MCF 10A (cell line): Measurements from ENCODE around the gene PCSK1. TPM values are rescaled to one million over a fixed set of nuclear protein-coding genes. Genes with fewer than 3 reads are reported as not detected.

Source experiments
- BruUV-seq: library from RNA; stranded (reverse); fragments of 400-500 nt; replicated peaks from 2 replicates; lab custom pipeline; 2021; lab: Mats Ljungman, UMichigan
- CTCF ChIA-PET: fragments of 300-600 bp; sonication (Branson Sonifier 250); formaldehyde crosslinking; extraction: SDS; loops from one replicate; lab custom pipeline; 2021; ENCODE audit warnings: antibody characterized with exemption, inconsistent platforms; lab: Yijun Ruan, JAX
- POLR2A ChIA-PET: fragments of 300-600, 350-650 bp; sonication (Branson Sonifier 250); formaldehyde crosslinking; extraction: SDS; loops from one replicate; lab custom pipeline; 2020; ENCODE audit warnings: antibody characterized with exemption, inconsistent platforms; lab: Yijun Ruan, JAX
- DNase-seq: peaks from one replicate; pipeline ENCODE4 v3.0.0-alpha.2; 2018; ENCODE audit not compliant: unreplicated experiment
- H3K27ac Mint-ChIP-seq: one replicate; pipeline ENCODE4 v1.8.0; 2022; ENCODE audit warnings: mild to moderate bottlenecking, low read depth, mixed read lengths; ENCODE audit not compliant: unreplicated experiment
- H3K27me3 Mint-ChIP-seq: one replicate; pipeline ENCODE4 v1.8.0; 2022; ENCODE audit warnings: mixed read lengths; ENCODE audit not compliant: insufficient read depth, unreplicated experiment
- H3K36me3 Mint-ChIP-seq: one replicate; pipeline ENCODE4 v1.8.0; 2022; ENCODE audit warnings: mild to moderate bottlenecking, moderate library complexity, mixed read lengths; ENCODE audit not compliant: insufficient read depth, unreplicated experiment
- H3K4me1 Mint-ChIP-seq: one replicate; pipeline ENCODE4 v1.8.0; 2022; ENCODE audit warnings: mixed read lengths; ENCODE audit not compliant: insufficient read depth, unreplicated experiment
- H3K4me3 Mint-ChIP-seq: one replicate; pipeline ENCODE4 v1.8.0; 2022; ENCODE audit warnings: mild to moderate bottlenecking, moderate library complexity, mixed read lengths; ENCODE audit not compliant: unreplicated experiment
- H3K9me3 Mint-ChIP-seq: one replicate; pipeline ENCODE4 v1.8.0; 2022; ENCODE audit warnings: mixed read lengths; ENCODE audit not compliant: unreplicated experiment
- intact Hi-C: fragments of 100-400 bp; cut with micrococcal nuclease; formaldehyde crosslinking; loops from 2 replicates; pipeline ENCODE4 v1.14.1; 2022
- total RNA-seq: library from RNA; stranded (reverse); gene quantifications from 2 replicates; pipeline ENCODE4 v1.2.3, GENCODE V29; 2022
- TF ChIP-seq, protein P1 (sequence below): fragments of 200-600 bp; IDR thresholded peaks from one replicate; pipeline ENCODE4 v1.8.0; 2022; ENCODE audit warnings: antibody characterized with exemption, mild to moderate bottlenecking; ENCODE audit not compliant: unreplicated experiment

PCSK1 gene
- total RNA-seq, 1 experiment from 2014 or later: 2.8 TPM

GRCh38 chr5:96387616-96388015, 45.4 kb downstream of the PCSK1 start:
- intact Hi-C loops: no loop called here
- Mint-ChIP-seq H3K4me3 (no peak overlapping the region), H3K27me3 (no peaks in the 10 kb centered on the region), H3K4me1 (peaks cover 30% of the 10 kb centered on the region), H3K36me3 (no peaks in the 10 kb centered on the region), H3K9me3 (no peaks in the 10 kb centered on the region), H3K27ac (no peak overlapping the region)
- TF ChIP-seq, protein P1, sequence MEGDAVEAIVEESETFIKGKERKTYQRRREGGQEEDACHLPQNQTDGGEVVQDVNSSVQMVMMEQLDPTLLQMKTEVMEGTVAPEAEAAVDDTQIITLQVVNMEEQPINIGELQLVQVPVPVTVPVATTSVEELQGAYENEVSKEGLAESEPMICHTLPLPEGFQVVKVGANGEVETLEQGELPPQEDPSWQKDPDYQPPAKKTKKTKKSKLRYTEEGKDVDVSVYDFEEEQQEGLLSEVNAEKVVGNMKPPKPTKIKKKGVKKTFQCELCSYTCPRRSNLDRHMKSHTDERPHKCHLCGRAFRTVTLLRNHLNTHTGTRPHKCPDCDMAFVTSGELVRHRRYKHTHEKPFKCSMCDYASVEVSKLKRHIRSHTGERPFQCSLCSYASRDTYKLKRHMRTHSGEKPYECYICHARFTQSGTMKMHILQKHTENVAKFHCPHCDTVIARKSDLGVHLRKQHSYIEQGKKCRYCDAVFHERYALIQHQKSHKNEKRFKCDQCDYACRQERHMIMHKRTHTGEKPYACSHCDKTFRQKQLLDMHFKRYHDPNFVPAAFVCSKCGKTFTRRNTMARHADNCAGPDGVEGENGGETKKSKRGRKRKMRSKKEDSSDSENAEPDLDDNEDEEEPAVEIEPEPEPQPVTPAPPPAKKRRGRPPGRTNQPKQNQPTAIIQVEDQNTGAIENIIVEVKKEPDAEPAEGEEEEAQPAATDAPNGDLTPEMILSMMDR: no peak
- BruUV-seq: no TSS peak
- POLR2A ChIA-PET: interaction anchor here (2.8 kb wide), 1 partner anchor 19 kb away, joined by 15 read pairs; no protein-coding TSS in a partner anchor
- DNase-seq: no peak
- CTCF ChIA-PET: no interaction called here

GRCh38 chr5:96385538-96385937, 47.5 kb downstream of the PCSK1 start:
- Mint-ChIP-seq H3K9me3 (no peaks in the 10 kb centered on the region), H3K27me3 (no peaks in the 10 kb centered on the region), H3K36me3 (no peaks in the 10 kb centered on the region), H3K4me1 (peaks cover 30% of the 10 kb centered on the region), H3K4me3 (no peak overlapping the region), H3K27ac (no peak overlapping the region)
- TF ChIP-seq, protein P1: no peak
- ChIA-PET POLR2A (interaction anchor here (0.7 to 1.1 kb wide), 3 partner anchors 14 to 228 kb away, joined by 3 to 4 read pairs (median 3); no protein-coding TSS in a partner anchor), CTCF (interaction anchor here (0.6 kb wide), 2 partner anchors 138 to 207 kb away, joined by 3 read pairs; no protein-coding TSS in a partner anchor)
- no peak for DNase-seq
- intact Hi-C loops: no loop called here
- no TSS peak for BruUV-seq

DNA sequence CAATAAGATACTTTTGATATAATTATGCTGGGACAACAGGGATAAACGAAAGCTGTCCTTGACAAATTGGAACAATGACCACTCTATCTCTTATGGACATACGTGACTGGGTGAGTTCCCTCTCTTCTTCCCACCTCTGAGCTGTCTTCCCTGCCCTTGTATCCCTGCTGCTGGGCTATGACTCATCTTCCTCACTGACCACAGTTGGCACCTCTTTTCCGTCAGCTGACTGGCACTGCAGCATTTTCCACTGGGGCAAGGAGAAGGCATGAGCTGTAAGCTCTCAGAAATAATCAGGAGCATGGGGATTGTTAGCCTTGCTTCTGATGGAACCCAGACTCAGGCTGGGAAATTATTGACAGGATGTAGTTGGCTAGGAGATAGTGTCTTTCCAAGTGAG, 48.7 kb downstream of the PCSK1 start:
- no peak overlapping the region for H3K27ac Mint-ChIP-seq
- H3K36me3 Mint-ChIP-seq: no peaks in the 10 kb centered on the region
- POLR2A ChIA-PET: interaction anchor here (0.6 to 2.1 kb wide), 6 partner anchors 17 to 535 kb away, joined by 3 to 19 read pairs (median 3); no protein-coding TSS in a partner anchor
- DNase-seq: peak; percentile 93
- no TSS peak for BruUV-seq
- no peak overlapping the region for H3K4me3 Mint-ChIP-seq
- H3K27me3 Mint-ChIP-seq: no peaks in the 10 kb centered on the region
- peaks cover 30% of the 10 kb centered on the region for H3K4me1 Mint-ChIP-seq
- no peaks in the 10 kb centered on the region for H3K9me3 Mint-ChIP-seq
- TF ChIP-seq, protein P1: no peak
- CTCF ChIA-PET: interaction anchor here (0.6 to 2.0 kb wide), 6 partner anchors 13 to 303 kb away, joined by 3 to 5 read pairs (median 4); no protein-coding TSS in a partner anchor
- intact Hi-C loops: loop anchor here (1.0 kb wide), 1 partner anchor 24 kb away; no protein-coding TSS in a partner anchor

DNA sequence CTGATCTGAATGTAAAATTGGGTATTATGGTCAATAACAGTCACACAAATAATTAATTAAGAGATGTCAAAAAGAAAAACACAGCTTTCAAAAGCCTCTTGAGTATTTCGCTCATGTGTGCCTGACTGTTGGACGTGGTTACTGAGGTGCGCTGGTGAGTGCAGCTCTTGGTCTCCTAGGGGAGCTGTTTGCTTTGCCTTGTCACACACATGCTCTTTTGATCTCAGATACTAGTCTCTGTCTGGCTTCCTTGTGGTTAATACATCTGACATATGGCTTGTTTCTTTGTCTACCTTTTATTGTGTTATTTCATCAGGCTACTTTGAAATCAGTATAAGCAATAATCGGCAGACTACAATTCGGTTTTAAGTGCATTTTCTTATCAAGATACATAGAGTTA, 51.5 kb downstream of the PCSK1 start:
- TF ChIP-seq, protein P1: no peak
- no TSS peak for BruUV-seq
- Mint-ChIP-seq H3K4me3 (no peak overlapping the region), H3K36me3 (no peaks in the 10 kb centered on the region), H3K9me3 (no peaks in the 10 kb centered on the region), H3K4me1 (peaks cover 18% of the 10 kb centered on the region), H3K27me3 (no peaks in the 10 kb centered on the region), H3K27ac (no peak overlapping the region)
- ChIA-PET CTCF (interaction anchor here (1.6 kb wide), 1 partner anchor 220 kb away, joined by 9 read pairs; no protein-coding TSS in a partner anchor), POLR2A (interaction anchor here (1.5 kb wide), 1 partner anchor 191 kb away, joined by 3 read pairs; no protein-coding TSS in a partner anchor)
- intact Hi-C loops: no loop called here
- no peak for DNase-seq
